Omental fat pad (tissue), 4 donors: Measurements from ENCODE around the gene LARP1. TPM values are rescaled to one million over a fixed set of nuclear protein-coding genes. Genes with fewer than 3 reads are reported as not detected.
"Not testable (repeated sequence)": the region's sequence is repeated elsewhere in the genome, so short reads cannot be mapped to it uniquely, and the experiment has no call there.

Experiments used
- ATAC-seq: fragments of 150-250 bp; one replicate; pipeline ENCODE4 v1.9.1; 2016; ENCODE audit warnings: mild to moderate bottlenecking, moderate library complexity; ENCODE audit not compliant: low FRiP score
- DNase-seq: peaks from one replicate; pipeline ENCODE4 v3.0.0-alpha.2; 2019; ENCODE audit warnings: low spot score
- total RNA-seq, 4 donors: library from RNA; depleted of rRNA; stranded (reverse); fragments of >200 nt; gene quantifications; one replicate each; pipeline ENCODE4 v1.1.0, GENCODE V29; 2016
- TF ChIP-seq, protein P1 (sequence below), 3 donors: fragments of 450-650 bp; IDR thresholded peaks; one replicate each; pipeline ENCODE4 v1.5.1; 2016 to 2017; ENCODE audit warnings: antibody characterized with exemption in 3 of 3, mild to moderate bottlenecking in 3 of 3, moderate library complexity in 2 of 3

Gene LARP1
- total RNA-seq, 4 donors from 2014 or later: 80.5 to 155 (median 106) TPM

DNA sequence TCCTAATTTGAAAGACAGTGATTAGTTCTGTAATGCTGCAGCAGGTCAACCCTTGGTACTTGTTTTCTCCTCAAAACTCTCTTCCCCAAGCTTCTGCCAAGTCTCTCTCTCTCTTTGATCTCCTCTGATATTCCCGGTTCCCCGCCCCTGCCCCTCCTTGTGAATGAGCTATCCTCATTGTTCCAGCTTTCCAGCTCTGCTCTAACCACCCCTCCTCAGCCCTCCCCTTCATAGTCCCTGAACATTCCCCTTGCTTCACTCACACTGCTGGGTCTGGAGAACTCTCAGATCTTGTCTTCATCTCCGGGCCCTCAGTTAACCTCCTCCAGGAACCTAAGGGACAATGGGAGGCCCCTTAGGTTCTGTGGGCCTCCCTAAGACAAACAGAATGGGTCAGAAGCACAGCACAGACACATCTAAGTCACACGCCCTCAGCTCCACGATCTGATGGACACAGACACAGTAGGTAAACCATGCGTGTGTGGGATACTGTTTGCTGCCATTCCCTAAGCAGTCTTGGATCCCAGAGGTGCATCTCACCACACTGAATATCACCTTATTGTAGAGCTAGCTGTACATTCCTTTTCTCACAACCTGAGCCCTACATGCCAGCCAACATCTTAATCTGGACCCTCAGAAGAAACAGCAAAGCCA, 17.4 kb upstream of the LARP1 start:
- TF ChIP-seq, protein P1, sequence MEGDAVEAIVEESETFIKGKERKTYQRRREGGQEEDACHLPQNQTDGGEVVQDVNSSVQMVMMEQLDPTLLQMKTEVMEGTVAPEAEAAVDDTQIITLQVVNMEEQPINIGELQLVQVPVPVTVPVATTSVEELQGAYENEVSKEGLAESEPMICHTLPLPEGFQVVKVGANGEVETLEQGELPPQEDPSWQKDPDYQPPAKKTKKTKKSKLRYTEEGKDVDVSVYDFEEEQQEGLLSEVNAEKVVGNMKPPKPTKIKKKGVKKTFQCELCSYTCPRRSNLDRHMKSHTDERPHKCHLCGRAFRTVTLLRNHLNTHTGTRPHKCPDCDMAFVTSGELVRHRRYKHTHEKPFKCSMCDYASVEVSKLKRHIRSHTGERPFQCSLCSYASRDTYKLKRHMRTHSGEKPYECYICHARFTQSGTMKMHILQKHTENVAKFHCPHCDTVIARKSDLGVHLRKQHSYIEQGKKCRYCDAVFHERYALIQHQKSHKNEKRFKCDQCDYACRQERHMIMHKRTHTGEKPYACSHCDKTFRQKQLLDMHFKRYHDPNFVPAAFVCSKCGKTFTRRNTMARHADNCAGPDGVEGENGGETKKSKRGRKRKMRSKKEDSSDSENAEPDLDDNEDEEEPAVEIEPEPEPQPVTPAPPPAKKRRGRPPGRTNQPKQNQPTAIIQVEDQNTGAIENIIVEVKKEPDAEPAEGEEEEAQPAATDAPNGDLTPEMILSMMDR (IDR thresholded peaks at IDR 0.05): no peak
- DNase-seq (no peak), ATAC-seq (no peak)

DNA sequence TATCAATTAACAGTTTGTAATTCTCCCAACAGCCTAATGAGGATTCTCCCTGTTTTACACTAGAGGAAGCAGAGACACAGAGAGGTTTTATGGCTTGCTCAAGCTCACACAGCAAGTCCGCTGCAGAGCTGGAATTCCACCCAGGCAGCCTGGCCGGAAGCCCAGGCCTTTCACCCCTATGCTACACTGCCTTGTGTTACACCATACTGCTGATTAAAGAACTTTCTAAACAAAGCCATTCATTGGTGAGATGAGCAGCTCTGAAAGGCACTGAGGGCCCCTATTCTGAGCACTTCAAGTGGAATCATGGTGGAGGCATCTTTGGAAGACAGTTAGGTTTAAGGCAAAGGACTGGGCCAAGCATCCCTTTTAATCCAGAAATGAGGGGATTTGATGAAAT, 14.7 kb upstream of the LARP1 start:
- DNase-seq: no peak
- TF ChIP-seq, protein P1 (IDR thresholded peaks at IDR 0.05): no peak
- ATAC-seq: peak; percentile 42

DNA sequence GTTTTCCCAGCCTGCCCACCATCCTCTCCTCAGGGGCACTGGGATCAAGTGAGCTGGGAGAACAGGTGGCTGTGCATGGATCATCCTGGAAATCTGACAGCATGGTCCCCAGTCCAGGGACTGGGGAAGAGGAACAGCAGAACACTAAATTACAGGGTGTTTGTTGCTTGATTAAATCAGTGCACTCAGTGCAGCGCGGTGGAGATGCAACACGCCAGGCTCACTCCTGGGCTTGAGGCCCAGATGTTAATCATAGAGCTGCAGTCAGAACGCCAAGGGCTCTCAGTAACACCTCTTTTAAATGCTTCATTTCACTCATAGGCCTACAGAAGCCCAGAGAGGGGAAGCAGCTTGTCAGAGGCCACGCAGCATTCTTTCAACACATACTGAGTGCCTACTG, 14.2 kb upstream of the LARP1 start:
- DNase-seq (no peak), ATAC-seq (peak; percentile 85)
- TF ChIP-seq, protein P1 (IDR thresholded peaks at IDR 0.05): no peak

DNA sequence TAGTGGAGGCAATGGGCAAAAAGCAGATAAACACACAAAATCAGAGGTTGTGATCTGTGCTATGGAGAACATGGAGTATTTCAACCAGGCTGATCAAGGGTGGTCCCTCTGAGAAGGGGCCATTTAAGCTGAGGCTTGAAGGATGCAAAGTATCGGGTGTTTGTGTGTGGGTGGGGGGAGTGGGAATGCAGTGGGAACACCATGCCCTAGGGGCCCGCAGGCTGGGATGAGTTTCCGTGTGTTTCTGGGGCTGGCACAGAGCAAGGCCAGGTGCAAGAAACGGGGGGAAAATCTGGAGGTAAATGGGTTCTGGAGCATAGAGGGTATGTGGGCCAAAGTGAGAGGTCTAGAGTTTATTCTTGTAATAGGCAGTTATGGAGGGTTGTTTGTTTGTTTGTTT, 13.8 kb upstream of the LARP1 start:
- TF ChIP-seq, protein P1 (IDR thresholded peaks at IDR 0.05): no peak
- no peak for ATAC-seq
- no peak for DNase-seq

DNA sequence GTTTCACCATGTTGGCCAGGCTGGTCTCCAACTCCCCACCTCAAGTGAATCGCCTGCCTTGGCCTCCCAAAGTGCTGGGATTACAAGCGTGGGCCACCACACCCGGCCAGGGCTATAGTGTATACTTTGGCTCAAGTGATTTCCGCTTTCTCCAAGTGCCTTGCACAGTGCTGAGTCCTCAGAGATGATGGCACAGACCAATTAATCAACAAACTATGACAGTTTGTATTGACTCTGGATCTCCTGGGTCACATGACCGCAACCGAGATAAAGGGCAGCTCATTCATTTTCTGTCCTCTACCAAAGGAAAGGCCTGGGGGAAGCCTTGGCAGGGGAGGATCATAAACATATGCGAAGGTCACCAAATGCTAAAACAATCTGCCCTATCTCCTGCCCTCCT, 11.4 kb upstream of the LARP1 start:
- DNase-seq: no peak
- TF ChIP-seq, protein P1 (IDR thresholded peaks at IDR 0.05): no peak
- ATAC-seq: no peak

DNA sequence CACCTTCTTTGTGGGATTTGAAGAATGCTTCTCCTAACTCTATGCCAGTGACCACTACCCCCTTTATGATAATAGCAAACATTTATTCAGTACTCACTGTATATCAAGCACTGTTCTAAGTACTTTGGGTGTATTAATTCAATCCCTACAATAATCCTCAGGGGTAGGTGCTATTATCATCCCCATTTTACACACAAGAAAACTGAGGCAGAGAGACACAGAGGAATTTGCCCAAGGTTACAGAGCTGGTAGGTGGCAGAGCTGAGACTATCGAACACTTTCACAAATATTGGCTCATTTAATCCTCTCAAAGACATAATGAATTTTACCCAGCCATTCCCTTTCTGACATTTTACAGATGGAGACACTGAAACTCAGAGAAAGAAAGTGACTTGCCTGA, 9.8 kb upstream of the LARP1 start:
- no peak for ATAC-seq
- TF ChIP-seq, protein P1 (IDR thresholded peaks at IDR 0.05): no peak
- DNase-seq: no peak

DNA sequence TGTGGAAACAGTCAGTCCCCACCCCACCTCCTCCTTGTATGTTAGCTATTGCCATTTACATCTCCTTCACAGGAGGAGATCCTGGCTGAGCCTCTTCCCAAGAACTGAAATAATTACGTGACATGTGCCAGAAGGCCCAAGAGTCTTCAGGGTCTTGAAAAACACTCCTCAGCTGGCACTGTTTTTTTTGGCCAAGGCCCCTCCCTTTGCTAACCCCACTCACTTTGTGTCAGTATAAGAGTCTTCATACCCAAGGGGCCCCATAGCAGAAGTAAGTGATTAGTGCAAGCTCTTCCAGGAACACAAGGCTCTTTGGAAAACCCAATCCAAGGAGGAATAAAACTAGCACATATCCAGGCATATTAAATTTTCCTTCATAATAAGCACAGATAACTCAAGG, 5.7 kb upstream of the LARP1 start:
- TF ChIP-seq, protein P1 (IDR thresholded peaks at IDR 0.05): no peak
- DNase-seq: no peak
- ATAC-seq: no peak

DNA sequence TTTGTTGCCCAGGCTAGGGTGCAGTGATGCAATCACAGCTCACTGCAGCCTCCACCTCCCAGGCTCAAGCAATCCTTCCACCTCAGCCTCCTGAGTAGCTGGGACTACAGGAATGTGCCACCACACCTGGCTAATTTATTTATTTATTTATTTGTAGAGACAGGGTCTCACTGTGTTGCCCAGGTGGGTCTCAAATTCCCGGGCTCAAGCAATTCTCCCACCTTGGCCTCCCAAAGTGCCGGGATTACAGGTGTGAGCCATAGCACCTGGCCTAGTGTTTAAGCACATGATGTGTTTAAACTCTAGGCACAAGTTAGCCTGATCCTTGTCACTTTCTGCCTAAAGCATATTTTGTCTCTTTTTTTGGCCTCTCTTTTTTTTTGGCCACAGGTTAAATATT, 4.5 kb upstream of the LARP1 start:
- not testable (repeated sequence) for DNase-seq, ATAC-seq
